Activated CD8-positive, alpha-beta memory T cell treated with anti-CD3 and anti-CD28 coated beads for 1 hour (primary cell): ENCODE results near the gene SPATA16.
"Not testable (repeated sequence)": the region's sequence is repeated elsewhere in the genome, so short reads cannot be mapped to it uniquely, and the experiment has no call there.

ENCODE experiments used
- DNase-seq, 2 donors: peaks; one replicate each; pipeline ENCODE4 v3.0.0-alpha.2; 2020; ENCODE audit warnings: low read depth in 1 of 2; ENCODE audit errors: extremely low read depth in 1 of 2

The SPATA16 gene, protein sequence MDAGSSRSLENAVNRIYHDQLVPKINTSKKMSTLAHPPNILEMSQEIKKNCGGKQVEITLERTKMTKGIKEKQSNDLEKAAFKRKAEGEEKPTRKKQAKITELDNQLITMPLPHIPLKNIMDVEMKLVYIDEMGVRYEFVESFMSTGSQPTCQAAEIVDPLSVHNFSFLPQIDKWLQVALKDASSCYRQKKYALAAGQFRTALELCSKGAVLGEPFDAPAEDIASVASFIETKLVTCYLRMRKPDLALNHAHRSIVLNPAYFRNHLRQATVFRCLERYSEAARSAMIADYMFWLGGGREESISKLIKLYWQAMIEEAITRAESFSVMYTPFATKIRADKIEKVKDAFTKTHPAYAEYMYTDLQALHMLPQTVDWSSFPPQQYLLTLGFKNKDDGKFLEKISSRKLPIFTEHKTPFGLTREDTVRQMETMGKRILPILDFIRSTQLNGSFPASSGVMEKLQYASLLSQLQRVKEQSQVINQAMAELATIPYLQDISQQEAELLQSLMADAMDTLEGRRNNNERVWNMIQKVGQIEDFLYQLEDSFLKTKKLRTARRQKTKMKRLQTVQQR

DNA sequence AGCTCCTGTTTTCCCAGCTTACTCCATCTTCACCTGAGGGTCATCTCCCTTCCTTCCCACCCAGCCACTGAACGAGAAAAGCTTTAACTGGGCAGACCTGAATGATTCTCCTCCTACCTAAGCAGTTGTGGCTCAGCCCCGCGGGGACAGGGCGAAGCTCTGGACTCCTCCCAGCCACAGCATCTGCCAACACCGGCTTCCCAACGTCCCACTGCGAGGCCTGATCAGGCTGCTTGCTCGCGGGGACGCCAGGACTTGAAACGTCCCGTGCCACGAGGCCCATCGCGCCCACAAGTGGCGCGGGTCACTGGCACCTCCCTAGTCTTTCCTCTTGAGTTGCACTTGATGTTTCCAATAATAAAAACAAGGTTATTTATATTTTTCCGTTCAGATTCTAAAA, at the start of gene SPATA16:
Gene SPATA16 (minus strand): TSS at position 250 of the 400 bp plus-strand sequence. CDS start 23,504 bp downstream, outside the sequence.
- no peak for DNase-seq

DNA sequence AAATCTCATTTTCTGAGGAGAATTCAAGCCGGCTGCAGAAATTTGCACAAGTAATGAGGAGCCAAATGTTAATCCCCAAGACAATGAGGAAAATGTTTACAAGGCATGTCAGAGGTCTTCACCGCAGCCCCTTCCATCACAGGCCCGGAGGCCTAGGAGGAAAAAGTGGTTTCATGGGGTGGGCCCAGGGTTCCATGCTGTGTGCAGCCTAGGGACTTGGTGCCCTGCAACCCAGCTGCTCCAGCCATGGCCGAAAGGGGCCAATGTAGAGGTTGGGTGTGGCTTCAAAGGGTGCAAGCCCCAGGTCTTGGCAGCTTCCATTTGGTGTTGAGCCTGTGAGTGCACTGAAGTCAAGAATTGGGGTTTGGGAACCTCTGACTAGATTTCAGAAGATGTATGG, 42.0 kb upstream of the SPATA16 start:
- DNase-seq, result not testable (repeated sequence)

DNA sequence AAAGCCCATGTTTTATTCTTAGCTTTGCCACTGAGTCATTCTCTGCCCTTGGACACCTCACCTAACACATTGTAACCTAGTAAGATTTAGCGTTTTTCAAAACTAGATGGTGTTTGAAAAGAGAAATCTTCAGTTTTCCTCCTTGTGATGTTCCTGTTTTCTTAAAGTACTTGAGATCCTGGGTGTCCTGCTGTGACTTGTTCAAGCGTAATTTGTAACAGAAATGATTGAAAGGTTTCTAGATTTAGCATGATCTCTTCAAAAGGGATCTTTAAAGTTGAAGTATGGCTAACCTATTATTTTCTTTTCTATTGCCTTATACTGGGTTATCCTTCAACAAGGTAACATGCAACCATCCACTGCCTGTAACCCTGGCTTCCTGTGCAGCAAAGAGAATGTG, 32.6 kb upstream of the SPATA16 start:
- no peak for DNase-seq

DNA sequence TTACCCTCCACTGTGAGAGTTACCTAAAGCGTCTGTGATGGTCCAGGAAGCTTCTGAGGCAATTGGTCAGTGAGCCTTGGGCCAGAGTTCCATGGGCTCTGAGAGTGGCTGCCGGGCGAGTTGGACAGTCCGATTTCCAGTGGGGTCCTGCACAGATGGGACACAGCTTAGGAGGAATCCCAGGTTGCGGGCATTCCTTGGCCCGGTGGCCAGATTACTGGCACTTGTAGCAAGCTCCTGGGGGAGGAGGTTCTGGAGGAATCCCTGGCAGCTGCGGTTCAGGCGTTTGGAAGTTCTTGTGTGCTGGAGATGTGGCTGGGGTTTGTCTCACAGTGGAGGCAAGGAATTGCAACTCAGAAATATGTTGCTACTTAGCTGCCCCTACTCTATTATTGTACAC, 18.1 kb upstream of the SPATA16 start:
- DNase-seq, result not testable (repeated sequence)

DNA sequence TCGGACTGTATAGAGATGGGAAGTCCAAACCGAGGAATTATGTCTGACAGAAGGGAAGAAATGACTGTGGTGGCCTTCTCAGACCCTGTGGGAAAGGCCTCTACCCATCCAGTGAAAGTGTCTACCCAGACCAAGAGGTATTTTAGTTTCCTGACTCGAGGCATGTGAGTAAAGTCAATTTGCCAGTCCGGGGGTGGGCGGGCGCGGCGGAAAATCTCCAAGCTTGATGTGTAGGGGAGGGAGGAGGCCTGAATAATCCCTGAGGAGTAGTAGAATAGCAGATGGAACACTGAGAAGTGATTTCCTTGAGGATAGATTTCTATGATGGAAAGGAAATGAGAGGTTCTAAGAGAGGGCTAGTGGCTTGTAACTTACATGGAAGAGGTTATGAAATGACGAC, 15.5 kb upstream of the SPATA16 start:
- not testable (repeated sequence) for DNase-seq

DNA sequence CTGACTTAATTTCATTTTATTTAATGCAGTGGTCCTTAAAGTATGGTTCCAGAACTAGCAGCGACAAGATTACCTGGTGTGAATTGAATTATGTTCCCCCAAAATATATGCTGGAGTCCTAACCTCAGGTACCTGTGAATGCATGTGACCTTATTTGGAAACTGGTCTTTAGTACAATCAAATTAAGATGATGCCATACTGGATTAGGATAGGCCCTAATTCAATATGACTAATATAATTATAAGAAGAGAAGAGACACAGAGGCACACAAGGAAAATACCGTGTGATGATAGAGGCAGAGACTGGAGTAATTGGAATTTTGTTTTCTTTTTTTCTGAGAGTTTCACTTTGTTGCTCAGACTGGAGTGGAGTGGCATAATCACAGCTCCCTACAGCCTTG, 12.6 kb upstream of the SPATA16 start:
- DNase-seq, result no peak

DNA sequence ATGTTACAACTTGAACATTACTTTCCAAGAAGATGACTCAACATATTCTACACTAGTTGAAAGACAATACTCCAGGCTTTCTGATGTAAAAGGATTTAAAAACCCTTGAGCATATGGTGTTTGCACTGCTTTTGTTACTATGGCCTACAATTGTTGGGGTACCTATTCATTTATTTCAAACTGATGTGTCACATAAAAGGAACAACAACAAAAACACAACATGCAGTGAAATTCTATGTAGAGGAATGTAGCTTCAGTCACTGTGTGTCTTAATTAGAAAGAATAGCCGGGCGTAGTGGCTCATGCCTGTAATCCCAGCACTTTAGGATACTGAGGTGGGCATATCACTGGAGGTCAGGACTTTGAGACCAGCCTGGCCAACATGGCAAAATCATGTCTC, 1.6 kb downstream of the SPATA16 start:
- DNase-seq, result no peak

DNA sequence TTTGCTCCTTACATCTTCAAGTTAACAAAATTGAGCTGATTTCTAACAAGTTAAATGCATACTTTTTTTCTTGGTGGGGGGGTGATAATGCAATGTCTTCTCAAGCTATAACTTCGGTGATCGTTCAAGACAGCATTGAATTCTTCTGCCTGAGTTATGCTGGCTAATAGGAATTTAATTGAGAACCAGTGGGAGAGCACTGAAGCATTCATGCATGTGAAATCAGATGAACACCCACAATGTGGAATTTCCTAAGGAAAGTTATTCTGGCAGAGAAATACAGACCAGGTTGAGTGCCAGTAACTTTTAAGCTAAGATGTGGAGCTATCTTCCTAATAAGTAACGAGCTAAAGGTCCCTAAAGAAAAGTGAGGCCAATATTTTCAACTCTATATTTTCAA, 3.0 kb downstream of the SPATA16 start:
- no peak for DNase-seq

DNA sequence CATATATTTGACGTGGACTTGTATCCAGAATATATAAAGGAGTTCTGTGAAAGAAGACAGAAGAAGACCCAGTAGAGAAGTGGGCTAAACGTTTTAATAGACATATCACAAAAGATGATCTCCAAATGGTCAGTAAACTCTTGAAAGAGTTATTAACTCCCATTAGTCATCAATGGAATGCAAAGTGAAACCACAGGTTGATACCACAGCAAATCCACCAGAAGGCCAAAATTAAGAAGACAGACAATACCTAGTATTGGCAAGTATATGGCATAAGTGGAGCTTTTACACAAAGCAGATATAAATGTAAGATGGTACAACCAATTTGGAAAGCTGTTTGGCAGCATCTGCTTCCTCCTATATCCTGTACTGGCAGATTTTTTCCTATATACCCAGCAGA, 6.0 kb downstream of the SPATA16 start:
- DNase-seq, result no peak

DNA sequence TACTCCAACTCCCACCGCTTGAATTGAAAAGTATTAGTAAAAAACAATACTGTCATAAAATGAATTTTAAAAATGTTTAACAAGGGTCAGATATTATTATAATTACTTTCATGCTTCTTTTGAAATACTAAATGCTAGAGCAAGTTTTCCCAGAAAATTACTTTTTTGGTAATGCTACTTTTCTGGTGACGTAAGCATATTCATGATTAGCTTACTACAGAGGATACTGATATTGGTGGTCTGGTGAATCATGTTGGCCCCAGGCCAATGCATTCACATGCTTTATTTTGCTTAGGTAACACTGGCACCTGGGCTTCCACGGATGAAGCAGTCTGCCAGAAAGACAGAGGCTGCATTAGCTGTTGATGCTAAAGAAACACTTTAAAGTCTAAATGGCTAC, 12.4 kb downstream of the SPATA16 start:
- no peak for DNase-seq

DNA sequence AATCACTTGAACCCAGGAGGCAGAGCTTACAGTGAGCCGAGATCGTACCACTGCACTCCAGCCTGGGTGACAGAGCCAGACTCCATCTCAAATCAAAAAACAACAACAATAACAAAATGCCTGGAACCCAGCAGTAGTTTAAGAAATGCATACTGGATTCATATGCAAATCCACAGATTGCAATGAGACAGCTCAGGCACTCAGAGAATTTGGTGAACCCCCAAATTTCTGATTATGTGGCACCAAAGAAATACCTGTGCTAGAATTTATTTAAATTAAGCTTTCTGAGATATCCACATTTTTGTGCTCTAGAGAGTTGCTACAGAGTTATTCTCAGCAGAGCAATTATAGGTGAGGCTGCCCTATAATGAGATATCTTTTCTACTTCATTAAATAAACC, 29.7 kb downstream of the SPATA16 start:
- no peak for DNase-seq

DNA sequence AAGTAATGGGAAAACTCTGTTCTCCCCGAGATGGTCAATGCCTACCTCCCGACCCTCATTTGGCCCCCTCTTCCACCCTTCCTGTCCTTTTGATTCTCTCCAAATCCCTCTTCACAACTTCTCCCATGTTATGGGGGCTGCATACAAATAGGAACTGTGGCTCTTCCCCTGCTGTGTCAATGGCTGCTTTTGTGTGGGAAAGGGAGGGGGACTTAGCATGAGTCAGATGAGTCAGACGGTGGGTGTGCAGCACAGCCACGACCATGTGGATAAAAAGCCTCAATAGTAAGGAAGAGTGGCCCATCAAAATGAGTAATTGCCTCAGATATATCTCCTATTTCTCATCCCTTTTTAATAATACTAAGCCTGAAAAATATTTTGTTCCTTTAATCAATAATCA, 31.9 kb downstream of the SPATA16 start:
- DNase-seq, result no peak

DNA sequence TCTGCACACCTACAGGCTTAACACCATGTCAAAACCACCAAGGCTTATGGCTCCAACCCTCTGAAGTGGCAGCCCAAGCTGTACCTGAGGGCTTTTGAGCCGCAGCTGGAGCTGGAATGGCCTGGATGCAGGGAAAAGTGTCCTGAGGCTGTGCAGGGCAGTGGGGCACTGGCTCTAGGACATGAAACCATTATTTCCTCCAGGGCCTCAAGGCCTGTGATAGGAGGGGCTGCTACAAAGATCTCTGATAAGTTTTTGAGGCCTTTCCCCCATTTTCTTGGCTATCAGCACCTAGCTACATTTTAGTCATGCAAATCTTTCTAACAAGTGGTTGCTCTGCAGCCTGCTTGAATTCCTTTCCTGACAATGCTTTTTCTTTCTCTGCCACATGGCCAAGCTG, 37.6 kb downstream of the SPATA16 start:
- no peak for DNase-seq

DNA sequence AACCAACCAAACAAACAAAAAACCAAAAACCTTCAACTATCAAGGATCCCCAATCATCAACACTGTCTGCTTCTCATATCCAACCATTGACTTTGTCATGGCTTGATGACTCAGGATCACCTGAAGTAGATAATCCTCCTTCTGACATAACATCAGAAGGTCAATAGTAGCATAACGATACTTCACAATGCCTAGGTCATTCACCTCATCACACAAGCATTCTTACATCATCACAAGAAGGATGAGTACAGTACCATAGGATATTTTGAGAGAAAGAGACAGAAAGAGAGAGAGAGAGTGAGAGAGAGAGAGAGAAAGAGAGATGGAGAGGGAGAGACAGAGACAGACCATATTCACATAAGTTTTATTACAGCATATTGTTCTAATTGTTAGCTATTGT, 42.1 kb downstream of the SPATA16 start:
- DNase-seq, result no peak

DNA sequence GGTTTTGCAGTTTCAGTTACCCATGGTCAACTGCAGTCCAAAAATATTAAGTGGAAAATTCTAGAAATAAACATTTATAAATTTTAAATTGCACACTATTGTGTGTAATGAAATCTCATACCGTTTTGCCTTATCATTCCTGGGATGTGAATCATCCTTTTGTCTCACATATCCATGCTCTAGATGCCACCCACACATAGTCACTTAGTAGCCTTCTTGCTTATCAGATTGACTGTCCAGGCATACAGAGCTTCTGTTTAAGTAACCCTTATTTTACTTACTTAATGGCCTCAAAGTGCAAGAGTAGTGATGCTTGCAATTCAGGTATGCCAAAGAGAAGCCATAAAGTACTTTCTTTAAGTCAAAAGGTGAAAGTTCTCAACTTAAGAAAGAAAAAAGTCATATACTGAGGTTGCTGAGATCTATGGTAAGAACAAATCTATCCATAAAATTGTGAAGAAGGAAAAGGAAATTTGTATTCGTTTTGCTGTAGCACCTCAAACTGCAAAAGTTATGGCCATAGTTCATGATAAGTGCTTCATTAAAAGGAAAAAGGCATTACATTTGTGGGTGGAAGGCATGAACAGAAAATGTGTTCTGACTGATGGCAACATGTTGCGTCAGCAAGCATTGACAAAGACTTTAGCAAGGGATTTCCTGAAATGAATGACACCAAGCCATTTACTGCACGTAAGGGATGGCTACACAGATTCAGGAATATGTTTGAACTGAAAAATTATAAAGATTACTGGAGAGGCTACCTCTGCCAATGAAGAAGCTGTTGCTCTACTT, 43.8 kb downstream of the SPATA16 start:
- DNase-seq, result no peak

DNA sequence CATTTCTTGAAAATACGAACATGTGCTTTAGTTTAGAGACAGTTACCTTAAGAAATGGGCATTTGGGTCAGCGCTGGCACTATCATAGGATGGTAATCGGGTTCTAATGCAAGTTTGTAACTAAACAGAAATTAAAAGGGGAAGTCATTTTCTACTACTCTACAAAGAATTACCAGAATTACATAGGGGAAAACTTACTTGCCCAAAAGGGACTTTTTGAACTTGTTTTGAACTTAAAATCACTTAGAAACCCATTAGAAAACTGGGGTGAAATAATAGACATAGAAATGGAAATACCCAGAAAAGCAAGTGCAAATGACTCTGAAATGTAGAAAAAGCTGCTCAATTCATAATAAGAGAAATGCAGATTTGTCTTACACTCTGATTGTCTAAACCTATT, 44.9 kb downstream of the SPATA16 start:
- no peak for DNase-seq

DNA sequence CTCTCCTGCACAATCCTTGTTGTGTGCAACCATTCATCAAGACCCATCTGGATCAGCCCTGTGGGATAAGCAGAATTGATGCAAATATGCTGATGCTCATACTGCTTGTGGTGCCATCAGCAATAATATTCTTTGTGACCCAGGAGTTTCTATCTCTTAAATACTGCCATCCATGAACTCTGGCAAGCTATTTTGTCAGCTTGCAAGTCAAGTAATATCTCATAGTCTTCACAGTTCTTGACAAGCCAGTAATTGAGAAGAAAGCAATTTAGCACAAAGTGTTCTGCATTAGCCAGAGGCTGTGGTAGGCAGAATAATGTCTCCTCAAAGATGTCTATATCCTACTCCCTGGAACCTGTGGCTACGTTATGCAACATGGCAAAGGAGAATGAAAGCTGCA, 49.0 kb downstream of the SPATA16 start:
- DNase-seq, result no peak

DNA sequence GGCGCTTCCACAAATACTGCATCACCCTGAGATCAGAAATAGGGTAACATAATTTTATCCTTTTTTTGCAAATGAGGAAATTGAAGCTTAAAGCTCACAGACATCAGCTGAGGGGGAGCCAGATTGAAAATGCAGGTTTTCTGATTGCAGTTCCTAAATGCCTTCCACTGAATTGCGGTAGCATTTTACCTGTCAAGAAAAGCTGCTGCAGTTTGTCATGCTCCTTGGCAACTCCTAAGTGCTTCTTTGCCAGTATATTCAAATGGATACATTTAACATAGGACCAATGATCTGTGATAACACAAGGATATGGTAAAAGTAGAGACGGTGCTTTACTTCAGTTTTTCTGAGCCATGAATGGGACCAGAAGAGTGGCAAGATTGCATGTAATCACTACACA, 50.5 kb downstream of the SPATA16 start:
- no peak for DNase-seq

DNA sequence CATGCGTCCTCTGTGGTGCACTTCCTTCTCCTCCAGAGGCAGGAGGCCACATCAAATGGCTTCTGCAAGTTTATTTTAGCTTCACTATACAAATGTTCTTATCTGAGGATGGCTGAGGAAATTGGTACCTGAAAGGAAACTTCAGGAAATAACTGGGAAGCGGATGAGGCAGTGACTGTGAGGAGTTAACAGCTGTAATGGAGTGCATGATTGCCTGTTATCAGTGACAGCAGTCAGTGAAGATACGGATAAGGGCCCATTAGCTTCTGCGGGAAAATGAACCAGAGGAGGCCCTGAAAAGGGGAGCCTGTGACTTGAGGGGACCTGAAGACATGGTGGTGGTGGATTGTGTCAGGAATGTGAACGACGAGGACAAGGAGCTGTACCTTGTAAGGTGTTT, 51.8 kb downstream of the SPATA16 start:
- no peak for DNase-seq

DNA sequence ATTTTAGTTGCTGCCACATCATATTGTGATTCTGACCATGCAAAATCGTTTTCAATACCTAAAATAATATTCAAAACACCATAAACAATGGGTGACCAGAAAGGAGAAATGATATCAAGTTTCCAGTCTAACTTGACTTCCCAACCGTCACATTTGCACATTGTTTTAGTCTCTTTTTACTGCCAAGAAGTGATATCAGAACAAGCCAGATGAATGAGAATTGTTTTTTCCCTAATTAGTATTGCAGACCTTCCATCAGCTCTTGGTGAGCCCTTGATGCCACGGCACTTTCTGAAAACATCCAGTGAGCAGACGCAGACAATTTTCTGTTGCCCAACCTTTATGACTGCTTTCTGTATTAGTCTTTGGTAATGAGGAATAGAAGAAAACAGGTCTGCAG, 62.5 kb downstream of the SPATA16 start:
- no peak for DNase-seq

DNA sequence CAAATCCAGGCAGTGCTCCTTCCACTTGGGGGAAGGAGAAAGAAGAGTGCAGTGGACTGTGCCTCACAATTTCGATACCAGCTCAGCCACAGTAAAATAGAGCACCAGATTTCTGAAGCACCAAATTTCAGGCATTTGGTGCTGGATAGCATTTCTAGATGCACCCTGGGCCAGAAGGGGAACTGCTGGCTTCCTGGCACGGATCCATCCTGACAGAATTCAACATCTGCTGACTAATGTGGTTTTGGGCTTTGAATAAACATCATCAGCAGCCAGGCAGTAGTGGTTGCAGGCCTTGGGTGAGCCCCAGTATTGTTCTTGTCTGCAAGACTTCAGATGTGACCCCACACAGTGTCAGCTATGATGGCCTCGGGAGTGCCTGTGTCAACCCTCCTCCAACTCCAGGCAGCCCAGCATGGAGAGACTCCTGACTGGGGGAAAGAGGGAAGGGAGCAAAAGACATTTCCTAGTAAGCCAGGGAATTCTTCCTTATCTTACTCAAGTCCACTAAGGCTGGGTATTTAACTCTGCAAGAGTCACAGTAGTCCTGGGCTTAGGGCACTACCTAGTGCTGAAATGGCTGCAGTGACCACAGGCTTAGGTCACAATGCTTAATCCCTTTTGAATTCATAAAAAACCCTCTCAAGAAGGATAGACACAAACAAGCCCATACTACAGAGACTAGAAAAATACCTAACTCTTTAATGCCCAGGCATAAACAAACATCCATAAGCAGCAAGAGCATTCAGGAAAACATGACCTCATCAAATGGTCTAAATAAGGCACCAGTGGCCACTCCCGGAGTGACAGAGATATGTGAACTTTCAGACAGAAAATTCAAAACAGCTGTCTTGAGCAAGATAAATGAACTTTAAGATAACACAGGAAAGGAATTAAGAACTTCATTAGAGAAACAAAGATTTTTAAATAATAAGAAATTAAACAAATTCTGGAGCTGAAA, 74.7 kb downstream of the SPATA16 start:
- DNase-seq, result no peak
